ENCODE measurements around the gene PTPRT. TPM values are rescaled to one million over a fixed set of nuclear protein-coding genes. Genes with fewer than 3 reads are reported as not detected.

PTPRT gene
- total RNA-seq, 1 donor, result 0.72 TPM

DNA sequence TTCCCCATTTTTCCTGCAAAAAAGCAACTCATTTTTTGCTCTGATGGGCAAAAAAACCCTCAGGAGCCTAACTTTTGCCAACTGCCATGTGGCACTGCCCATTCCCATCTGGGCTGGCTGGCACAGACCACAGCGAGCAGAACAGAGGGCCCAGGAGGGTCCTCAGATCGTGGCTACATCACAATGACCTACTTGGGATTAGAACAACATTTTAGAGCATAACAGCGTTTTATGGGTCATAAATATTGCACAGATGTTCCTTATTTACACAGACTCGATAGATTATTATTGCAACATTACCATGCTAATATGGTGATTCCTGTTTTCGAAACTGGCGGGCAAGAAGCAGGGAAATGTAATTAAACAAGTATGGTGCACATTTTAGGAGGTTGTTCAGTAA lies 28.0 kb downstream of the PTPRT start:
- no peak for TF ChIP-seq CTCF (IDR thresholded peaks at IDR 0.05; ENCODE audit: insufficient read depth, low read length)
- no peak overlapping the region for H3K4me3 ChIP-seq (ENCODE audit: low read depth, low read length)
- no peak for DNase-seq (ENCODE audit: low read depth)

DNA sequence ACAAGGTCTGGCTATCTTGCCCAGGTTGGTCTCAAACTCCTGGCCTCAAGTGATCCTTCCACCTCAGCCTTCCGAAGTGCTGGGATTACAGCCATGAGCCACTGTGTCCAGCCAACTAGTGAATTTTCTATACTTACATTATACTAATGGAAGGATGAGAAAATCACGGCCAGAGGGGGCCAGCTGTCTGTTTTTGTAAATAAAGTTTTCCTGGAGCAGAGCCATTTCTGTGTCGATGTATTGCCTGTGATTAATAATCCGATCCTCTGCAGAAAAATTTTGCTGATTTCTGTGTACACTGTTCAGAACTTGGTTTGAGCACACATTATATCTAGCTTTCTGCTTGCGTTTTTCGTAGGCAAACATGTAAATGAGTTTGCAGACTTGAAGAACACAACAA lies 28.8 kb downstream of the PTPRT start:
- DNase-seq (ENCODE audit: low read depth), result no peak
- no peak overlapping the region for H3K4me3 ChIP-seq (ENCODE audit: low read depth, low read length)
- TF ChIP-seq CTCF (IDR thresholded peaks at IDR 0.05; ENCODE audit: insufficient read depth, low read length), result no peak

DNA sequence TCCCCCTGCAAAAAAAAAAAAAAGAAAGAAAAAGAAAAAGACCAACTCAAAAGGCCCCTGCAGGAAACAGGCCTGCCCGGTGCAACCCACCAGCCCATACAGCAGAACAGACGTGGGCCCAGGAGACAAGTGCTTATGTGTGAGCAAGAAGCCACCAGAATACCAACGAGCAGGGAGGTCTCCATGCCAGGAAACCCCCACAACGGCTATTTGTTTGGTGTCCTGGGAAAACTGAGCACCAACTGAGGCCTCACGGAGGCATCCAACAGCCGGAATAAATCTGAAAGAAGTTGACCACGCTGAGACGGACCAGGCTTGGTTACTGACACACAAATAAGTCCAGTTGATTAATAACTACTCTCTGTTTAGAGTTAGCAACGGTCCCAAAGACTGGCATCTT lies 29.7 kb downstream of the PTPRT start:
- DNase-seq (ENCODE audit: low read depth), result no peak
- H3K4me3 ChIP-seq (ENCODE audit: low read depth, low read length), result no peak overlapping the region
- TF ChIP-seq CTCF (IDR thresholded peaks at IDR 0.05; ENCODE audit: insufficient read depth, low read length), result no peak

- TF ChIP-seq CTCF (IDR thresholded peaks at IDR 0.05; ENCODE audit: insufficient read depth, low read length), result no peak
- DNase-seq (ENCODE audit: low read depth), result no peak
- no peak overlapping the region for H3K4me3 ChIP-seq (ENCODE audit: low read depth, low read length)
Measured at GRCh38 chr20:43155366-43156100, 34.2 kb downstream of the PTPRT start.

GRCh38 chr20:43151901-43152300 lies 37.8 kb downstream of the PTPRT start:
- DNase-seq (ENCODE audit: low read depth), result no peak
- no peak overlapping the region for H3K4me3 ChIP-seq (ENCODE audit: low read depth, low read length)
- TF ChIP-seq CTCF (IDR thresholded peaks at IDR 0.05; ENCODE audit: insufficient read depth, low read length), result no peak

- TF ChIP-seq CTCF (IDR thresholded peaks at IDR 0.05; ENCODE audit: insufficient read depth, low read length), result no peak
- no peak for DNase-seq (ENCODE audit: low read depth)
- H3K4me3 ChIP-seq (ENCODE audit: low read depth, low read length), result no peak overlapping the region
Measured at GRCh38 chr20:43151256-43151655, 38.5 kb downstream of the PTPRT start.

GRCh38 chr20:43140726-43141125 lies 49.0 kb downstream of the PTPRT start:
- no peak for TF ChIP-seq CTCF (IDR thresholded peaks at IDR 0.05; ENCODE audit: insufficient read depth, low read length)
- no peak for DNase-seq (ENCODE audit: low read depth)
- H3K4me3 ChIP-seq (ENCODE audit: low read depth, low read length), result no peak overlapping the region
